ENCODE data around the gene ANKRD12.

DNA sequence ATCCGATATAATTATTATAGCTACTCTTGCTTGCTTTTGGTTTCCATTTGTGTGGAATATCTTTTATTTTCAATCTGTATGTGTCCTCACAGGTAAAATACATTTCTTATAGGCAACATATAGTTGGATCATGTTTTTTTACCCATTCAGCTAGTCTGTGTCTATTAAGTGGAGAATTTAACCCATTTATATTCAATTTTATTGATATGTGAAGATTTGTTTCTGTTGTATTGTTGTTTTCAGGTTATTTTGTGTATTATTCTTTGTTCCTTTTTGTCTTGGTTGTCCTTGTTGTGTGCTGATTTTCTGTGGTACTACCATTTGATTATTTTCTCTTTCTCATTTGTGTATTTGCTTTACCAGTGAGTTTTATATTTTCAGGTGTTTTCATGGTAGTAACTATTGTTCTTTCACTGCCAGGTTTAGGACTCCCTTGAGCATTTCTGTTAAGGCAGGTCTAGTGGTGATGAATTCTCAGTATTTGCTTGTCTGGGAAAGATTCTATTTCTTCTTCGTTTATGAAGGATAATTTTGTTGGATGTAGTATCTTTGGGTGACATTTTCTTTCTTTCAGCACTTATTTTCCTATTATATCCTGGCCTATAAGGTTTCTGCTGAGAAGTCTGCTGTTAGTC is 95.4 kb downstream of the ANKRD12 start:
- TF ChIP-seq CEBPB (IDR thresholded peaks at IDR 0.05; ENCODE audit: low read depth) (no peak), EZH2 (IDR thresholded peaks at IDR 0.05) (no peak), POLR2A (IDR thresholded peaks at IDR 0.05; ENCODE audit: borderline replicate concordance, extremely low read depth, insufficient read depth, insufficient read length) (no peak)
- TF ChIP-seq, protein P1, sequence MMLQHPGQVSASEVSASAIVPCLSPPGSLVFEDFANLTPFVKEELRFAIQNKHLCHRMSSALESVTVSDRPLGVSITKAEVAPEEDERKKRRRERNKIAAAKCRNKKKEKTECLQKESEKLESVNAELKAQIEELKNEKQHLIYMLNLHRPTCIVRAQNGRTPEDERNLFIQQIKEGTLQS (IDR thresholded peaks at IDR 0.05): no peak
- TF ChIP-seq, protein P2, sequence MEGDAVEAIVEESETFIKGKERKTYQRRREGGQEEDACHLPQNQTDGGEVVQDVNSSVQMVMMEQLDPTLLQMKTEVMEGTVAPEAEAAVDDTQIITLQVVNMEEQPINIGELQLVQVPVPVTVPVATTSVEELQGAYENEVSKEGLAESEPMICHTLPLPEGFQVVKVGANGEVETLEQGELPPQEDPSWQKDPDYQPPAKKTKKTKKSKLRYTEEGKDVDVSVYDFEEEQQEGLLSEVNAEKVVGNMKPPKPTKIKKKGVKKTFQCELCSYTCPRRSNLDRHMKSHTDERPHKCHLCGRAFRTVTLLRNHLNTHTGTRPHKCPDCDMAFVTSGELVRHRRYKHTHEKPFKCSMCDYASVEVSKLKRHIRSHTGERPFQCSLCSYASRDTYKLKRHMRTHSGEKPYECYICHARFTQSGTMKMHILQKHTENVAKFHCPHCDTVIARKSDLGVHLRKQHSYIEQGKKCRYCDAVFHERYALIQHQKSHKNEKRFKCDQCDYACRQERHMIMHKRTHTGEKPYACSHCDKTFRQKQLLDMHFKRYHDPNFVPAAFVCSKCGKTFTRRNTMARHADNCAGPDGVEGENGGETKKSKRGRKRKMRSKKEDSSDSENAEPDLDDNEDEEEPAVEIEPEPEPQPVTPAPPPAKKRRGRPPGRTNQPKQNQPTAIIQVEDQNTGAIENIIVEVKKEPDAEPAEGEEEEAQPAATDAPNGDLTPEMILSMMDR (IDR thresholded peaks at IDR 0.05 in 2 of 3, conservative IDR thresholded peaks at IDR 0.05 in 1 of 3; ENCODE audit: borderline replicate concordance in 1 of 3, insufficient read depth in 1 of 3, low read depth in 2 of 3, low read length in 2 of 3): no peak
- TF ChIP-seq, protein P3, sequence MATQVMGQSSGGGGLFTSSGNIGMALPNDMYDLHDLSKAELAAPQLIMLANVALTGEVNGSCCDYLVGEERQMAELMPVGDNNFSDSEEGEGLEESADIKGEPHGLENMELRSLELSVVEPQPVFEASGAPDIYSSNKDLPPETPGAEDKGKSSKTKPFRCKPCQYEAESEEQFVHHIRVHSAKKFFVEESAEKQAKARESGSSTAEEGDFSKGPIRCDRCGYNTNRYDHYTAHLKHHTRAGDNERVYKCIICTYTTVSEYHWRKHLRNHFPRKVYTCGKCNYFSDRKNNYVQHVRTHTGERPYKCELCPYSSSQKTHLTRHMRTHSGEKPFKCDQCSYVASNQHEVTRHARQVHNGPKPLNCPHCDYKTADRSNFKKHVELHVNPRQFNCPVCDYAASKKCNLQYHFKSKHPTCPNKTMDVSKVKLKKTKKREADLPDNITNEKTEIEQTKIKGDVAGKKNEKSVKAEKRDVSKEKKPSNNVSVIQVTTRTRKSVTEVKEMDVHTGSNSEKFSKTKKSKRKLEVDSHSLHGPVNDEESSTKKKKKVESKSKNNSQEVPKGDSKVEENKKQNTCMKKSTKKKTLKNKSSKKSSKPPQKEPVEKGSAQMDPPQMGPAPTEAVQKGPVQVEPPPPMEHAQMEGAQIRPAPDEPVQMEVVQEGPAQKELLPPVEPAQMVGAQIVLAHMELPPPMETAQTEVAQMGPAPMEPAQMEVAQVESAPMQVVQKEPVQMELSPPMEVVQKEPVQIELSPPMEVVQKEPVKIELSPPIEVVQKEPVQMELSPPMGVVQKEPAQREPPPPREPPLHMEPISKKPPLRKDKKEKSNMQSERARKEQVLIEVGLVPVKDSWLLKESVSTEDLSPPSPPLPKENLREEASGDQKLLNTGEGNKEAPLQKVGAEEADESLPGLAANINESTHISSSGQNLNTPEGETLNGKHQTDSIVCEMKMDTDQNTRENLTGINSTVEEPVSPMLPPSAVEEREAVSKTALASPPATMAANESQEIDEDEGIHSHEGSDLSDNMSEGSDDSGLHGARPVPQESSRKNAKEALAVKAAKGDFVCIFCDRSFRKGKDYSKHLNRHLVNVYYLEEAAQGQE (IDR thresholded peaks at IDR 0.05; ENCODE audit: low read depth): no peak
